Trophoblast cell (in vitro differentiated cells and primary cell): ENCODE results near the gene SARS1.
A peak's percentile ranks its signal among the peaks of the same experiment; 100 is the strongest.

Experiments
- DNase-seq, 2 donors: peaks; one replicate each; pipeline ENCODE4 v3.0.0-alpha.2; 2016
- H2AFZ ChIP-seq: 2 replicates; pipeline ENCODE4 v1.6.1; 2013; ENCODE audit warnings: low read length, moderate library complexity, mild to moderate bottlenecking; ENCODE audit not compliant: insufficient read depth, poor library complexity
- H2AK5ac ChIP-seq: 2 replicates; pipeline ENCODE4 v1.6.1; 2013; ENCODE audit warnings: mild to moderate bottlenecking, low read length
- H2BK120ac ChIP-seq: 2 replicates; pipeline ENCODE4 v1.6.1; 2013; ENCODE audit warnings: low read length, mild to moderate bottlenecking, moderate library complexity; ENCODE audit not compliant: insufficient read depth, poor library complexity
- H2BK12ac ChIP-seq: 2 replicates; pipeline ENCODE4 v1.6.1; 2013; ENCODE audit warnings: mild to moderate bottlenecking, low read length, moderate library complexity
- H2BK5ac ChIP-seq: 2 replicates; pipeline ENCODE4 v1.6.1; 2013; ENCODE audit warnings: low read length, low read depth, moderate library complexity, mild to moderate bottlenecking; ENCODE audit not compliant: poor library complexity
- H3K14ac ChIP-seq: 2 replicates; pipeline ENCODE4 v1.6.1; 2013; ENCODE audit warnings: mild to moderate bottlenecking, low read length
- H3K18ac ChIP-seq: 2 replicates; pipeline ENCODE4 v1.6.1; 2013; ENCODE audit warnings: mild to moderate bottlenecking, low read length
- H3K23ac ChIP-seq: 2 replicates; pipeline ENCODE4 v1.6.1; 2013; ENCODE audit warnings: low read length
- H3K27ac ChIP-seq: 2 replicates; pipeline ENCODE4 v1.5.1; 2013; ENCODE audit warnings: low read depth, mild to moderate bottlenecking, inconsistent platforms, low read length, moderate library complexity
- H3K27me3 ChIP-seq: 2 replicates; pipeline ENCODE4 v1.6.1; 2013; ENCODE audit warnings: inconsistent platforms, mild to moderate bottlenecking, low read length, moderate library complexity; ENCODE audit not compliant: insufficient read depth
- H3K36me3 ChIP-seq, 2 experiments: 1 replicate in 1 of 2; 2 replicates in 1 of 2; pipeline ENCODE4 v1.6.1; 2013; ENCODE audit warnings: low read length in 2 of 2, mild to moderate bottlenecking in 2 of 2, moderate library complexity in 1 of 2; ENCODE audit not compliant: insufficient read depth in 2 of 2, control insufficient read depth in 1 of 2
- H3K4ac ChIP-seq: 2 replicates; pipeline ENCODE4 v1.6.1; 2013; ENCODE audit warnings: low read depth, mild to moderate bottlenecking, low read length, moderate library complexity
- H3K4me1 ChIP-seq, 2 experiments: 1 replicate in 1 of 2; 2 replicates in 1 of 2; pipeline ENCODE4 v1.6.1; 2013; ENCODE audit warnings: low read length in 2 of 2, mild to moderate bottlenecking in 2 of 2, moderate library complexity in 1 of 2; ENCODE audit not compliant: insufficient read depth in 2 of 2, control insufficient read depth in 1 of 2
- H3K4me2 ChIP-seq: 2 replicates; pipeline ENCODE4 v1.6.1; 2013; ENCODE audit warnings: inconsistent platforms, mild to moderate bottlenecking, low read length, moderate library complexity
- H3K4me3 ChIP-seq: 2 replicates; pipeline ENCODE4 v1.5.1; 2013; ENCODE audit warnings: mild to moderate bottlenecking, low read depth, low read length, inconsistent platforms
- H3K79me1 ChIP-seq: one replicate; pipeline ENCODE4 v1.6.1; 2013; ENCODE audit warnings: low read length
- H3K79me2 ChIP-seq: 2 replicates; pipeline ENCODE4 v1.6.1; 2013; ENCODE audit warnings: low read length, mild to moderate bottlenecking; ENCODE audit not compliant: control insufficient read depth, insufficient read depth, poor library complexity
- H3K9ac ChIP-seq: 2 replicates; pipeline ENCODE4 v1.6.1; 2013; ENCODE audit warnings: mild to moderate bottlenecking, low read length
- H3K9me3 ChIP-seq: 2 replicates; pipeline ENCODE4 v1.6.1; 2013; ENCODE audit warnings: low read depth, mild to moderate bottlenecking, control low read depth, inconsistent platforms, low read length; ENCODE audit not compliant: insufficient read depth
- H4K12ac ChIP-seq: 2 replicates; pipeline ENCODE4 v1.6.1; 2013; ENCODE audit warnings: low read depth, mild to moderate bottlenecking, low read length, moderate library complexity
- H4K8ac ChIP-seq: 2 replicates; pipeline ENCODE4 v1.6.1; 2013; ENCODE audit warnings: low read depth, mild to moderate bottlenecking, low read length, moderate library complexity
- H4K91ac ChIP-seq: one replicate; pipeline ENCODE4 v1.6.1; 2013; ENCODE audit warnings: low read depth, mild to moderate bottlenecking, low read length, moderate library complexity
- WGBS: extraction: QIAGEN DNeasy Blood & Tissue Kit; methylation state at CpG from one replicate; pipeline ENCODE4 v1.1.7; 2013; ENCODE audit warnings: missing lambda C conversion rate; ENCODE audit not compliant: insufficient read length, insufficient coverage; ENCODE audit errors: extremely low coverage; 5-methylcytosine and 5-hydroxymethylcytosine counted together

The SARS1 gene

GRCh38 chr1:109188781-109189180, 24.9 kb upstream of the SARS1 start:
- no peak overlapping the region for H3K4me2 ChIP-seq
- WGBS: no CpG with 5 or more reads among the region's 6 CpGs
- no peaks in the 10 kb centered on the region for H3K79me1 ChIP-seq
- no peaks in the 10 kb centered on the region for H3K79me2 ChIP-seq
- no peak overlapping the region for H2BK120ac ChIP-seq
- no peaks in the 10 kb centered on the region for H3K36me3 ChIP-seq
- no peak overlapping the region for H2AK5ac ChIP-seq
- H4K8ac ChIP-seq: no peak overlapping the region
- no peak overlapping the region for H3K27ac ChIP-seq
- H2BK5ac ChIP-seq: no peak overlapping the region
- no peak overlapping the region for H3K18ac ChIP-seq
- no peak overlapping the region for H3K9ac ChIP-seq
- no peaks in the 10 kb centered on the region for H3K4me1 ChIP-seq
- no peak for DNase-seq
- no peak overlapping the region for H4K91ac ChIP-seq
- no peak overlapping the region for H4K12ac ChIP-seq
- H3K14ac ChIP-seq: no peak overlapping the region
- no peaks in the 10 kb centered on the region for H3K9me3 ChIP-seq
- no peak overlapping the region for H3K23ac ChIP-seq
- H2BK12ac ChIP-seq: no peak overlapping the region
- no peak overlapping the region for H3K4ac ChIP-seq
- H3K4me3 ChIP-seq: no peak overlapping the region
- H2AFZ ChIP-seq: no peak overlapping the region
- H3K27me3 ChIP-seq: no peaks in the 10 kb centered on the region

GRCh38 chr1:109190189-109190588, 23.5 kb upstream of the SARS1 start:
- H3K18ac ChIP-seq: no peak overlapping the region
- no peaks in the 10 kb centered on the region for H3K27me3 ChIP-seq
- no peak overlapping the region for H3K4ac ChIP-seq
- H3K4me2 ChIP-seq: no peak overlapping the region
- no peak overlapping the region for H3K9ac ChIP-seq
- H4K8ac ChIP-seq: no peak overlapping the region
- H2AK5ac ChIP-seq: no peak overlapping the region
- H4K12ac ChIP-seq: no peak overlapping the region
- no peak overlapping the region for H3K23ac ChIP-seq
- H3K79me2 ChIP-seq: no peaks in the 10 kb centered on the region
- no peak for DNase-seq
- H3K27ac ChIP-seq: no peak overlapping the region
- H3K36me3 ChIP-seq: no peaks in the 10 kb centered on the region
- H3K4me1 ChIP-seq: no peaks in the 10 kb centered on the region
- H2BK12ac ChIP-seq: peak overlapping the region; percentile 7
- no peaks in the 10 kb centered on the region for H3K9me3 ChIP-seq
- no peak overlapping the region for H2AFZ ChIP-seq
- peaks cover 2% of the 10 kb centered on the region for H3K79me1 ChIP-seq
- no peak overlapping the region for H3K14ac ChIP-seq
- H3K4me3 ChIP-seq: no peak overlapping the region
- no CpG with 5 or more reads among the region's 7 CpGs for WGBS
- H2BK120ac ChIP-seq: no peak overlapping the region
- H4K91ac ChIP-seq: no peak overlapping the region
- no peak overlapping the region for H2BK5ac ChIP-seq

GRCh38 chr1:109191377-109191776, 22.3 kb upstream of the SARS1 start:
- H3K27ac ChIP-seq: no peak overlapping the region
- H4K91ac ChIP-seq: no peak overlapping the region
- H3K18ac ChIP-seq: no peak overlapping the region
- DNase-seq: no peak
- H2AK5ac ChIP-seq: peak overlapping the region; percentile 69
- no peak overlapping the region for H2AFZ ChIP-seq
- H4K12ac ChIP-seq: no peak overlapping the region
- WGBS: no CpG with 5 or more reads among the region's 8 CpGs
- no peaks in the 10 kb centered on the region for H3K9me3 ChIP-seq
- no peak overlapping the region for H3K4ac ChIP-seq
- H3K79me2 ChIP-seq: no peaks in the 10 kb centered on the region
- peaks cover 2% of the 10 kb centered on the region for H3K79me1 ChIP-seq
- H3K36me3 ChIP-seq: no peaks in the 10 kb centered on the region
- no peak overlapping the region for H3K9ac ChIP-seq
- H3K4me3 ChIP-seq: no peak overlapping the region
- no peaks in the 10 kb centered on the region for H3K4me1 ChIP-seq
- H2BK12ac ChIP-seq: peak overlapping the region; percentile 55
- no peak overlapping the region for H3K23ac ChIP-seq
- H2BK120ac ChIP-seq: no peak overlapping the region
- H4K8ac ChIP-seq: no peak overlapping the region
- no peaks in the 10 kb centered on the region for H3K27me3 ChIP-seq
- H2BK5ac ChIP-seq: no peak overlapping the region
- H3K14ac ChIP-seq: no peak overlapping the region
- H3K4me2 ChIP-seq: no peak overlapping the region

GRCh38 chr1:109191891-109192290, 21.8 kb upstream of the SARS1 start:
- Histone ChIP-seq H4K91ac (no peak overlapping the region), H2AK5ac (no peak overlapping the region), H3K9ac (no peak overlapping the region), H2BK5ac (no peak overlapping the region), H3K27ac (no peak overlapping the region), H3K23ac (no peak overlapping the region), H3K79me1 (peaks cover 5% of the 10 kb centered on the region), H4K8ac (no peak overlapping the region), H2AFZ (no peak overlapping the region), H3K4ac (no peak overlapping the region), H3K9me3 (no peaks in the 10 kb centered on the region), H2BK120ac (no peak overlapping the region), H3K4me2 (no peak overlapping the region), H3K79me2 (no peaks in the 10 kb centered on the region), H2BK12ac (peak overlapping the region; percentile 55), H3K27me3 (no peaks in the 10 kb centered on the region), H3K4me3 (no peak overlapping the region), H4K12ac (no peak overlapping the region), H3K14ac (no peak overlapping the region), H3K36me3 (no peaks in the 10 kb centered on the region), H3K4me1 (no peaks in the 10 kb centered on the region), H3K18ac (no peak overlapping the region)
- DNase-seq: no peak
